Coronary artery (tissue), 2 donors: ENCODE data around the gene TMEM117.

Experiments
- DNase-seq: peaks from one replicate; pipeline ENCODE4 v3.0.0-alpha.2; 2017; ENCODE audit warnings: low spot score
- H3K27ac ChIP-seq, 2 donors: fragments of 200-600 bp; sonication (generic); one replicate each; pipeline ENCODE4 v1.5.1; 2016 to 2019
- H3K4me3 ChIP-seq: fragments of 200-600 bp; sonication (generic); 2 replicates; pipeline ENCODE4 v1.5.1; 2016; ENCODE audit warnings: mild to moderate bottlenecking, moderate library complexity
- TF ChIP-seq, protein P1 (sequence below): fragments of 200-600 bp; sonication (generic); IDR thresholded peaks from one replicate; pipeline ENCODE4 v1.5.1; 2019; ENCODE audit warnings: antibody characterized with exemption

The TMEM117 gene

DNA sequence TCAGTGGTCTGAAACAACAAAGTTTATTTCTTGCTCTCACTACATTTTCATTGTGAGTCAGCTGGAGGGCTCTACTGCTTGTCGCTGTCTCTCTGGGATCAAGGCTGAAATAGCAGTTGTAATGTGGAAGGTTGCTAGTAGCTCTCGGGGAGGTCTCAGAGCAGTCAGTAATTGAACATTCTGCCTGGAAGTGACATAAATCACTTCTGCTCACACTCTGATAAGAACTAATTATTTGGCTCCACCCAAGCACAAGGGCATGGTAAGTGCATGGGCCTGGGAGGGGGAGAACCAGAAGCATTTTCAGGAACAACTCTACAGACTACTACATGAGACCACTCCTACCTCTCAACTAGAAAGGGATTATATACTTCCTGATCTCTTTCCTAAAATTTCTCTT lies 128.2 kb downstream of the TMEM117 start:
- no peak for DNase-seq
- Histone ChIP-seq H3K27ac (no peak overlapping the region), H3K4me3 (no peak overlapping the region)
- TF ChIP-seq, protein P1, sequence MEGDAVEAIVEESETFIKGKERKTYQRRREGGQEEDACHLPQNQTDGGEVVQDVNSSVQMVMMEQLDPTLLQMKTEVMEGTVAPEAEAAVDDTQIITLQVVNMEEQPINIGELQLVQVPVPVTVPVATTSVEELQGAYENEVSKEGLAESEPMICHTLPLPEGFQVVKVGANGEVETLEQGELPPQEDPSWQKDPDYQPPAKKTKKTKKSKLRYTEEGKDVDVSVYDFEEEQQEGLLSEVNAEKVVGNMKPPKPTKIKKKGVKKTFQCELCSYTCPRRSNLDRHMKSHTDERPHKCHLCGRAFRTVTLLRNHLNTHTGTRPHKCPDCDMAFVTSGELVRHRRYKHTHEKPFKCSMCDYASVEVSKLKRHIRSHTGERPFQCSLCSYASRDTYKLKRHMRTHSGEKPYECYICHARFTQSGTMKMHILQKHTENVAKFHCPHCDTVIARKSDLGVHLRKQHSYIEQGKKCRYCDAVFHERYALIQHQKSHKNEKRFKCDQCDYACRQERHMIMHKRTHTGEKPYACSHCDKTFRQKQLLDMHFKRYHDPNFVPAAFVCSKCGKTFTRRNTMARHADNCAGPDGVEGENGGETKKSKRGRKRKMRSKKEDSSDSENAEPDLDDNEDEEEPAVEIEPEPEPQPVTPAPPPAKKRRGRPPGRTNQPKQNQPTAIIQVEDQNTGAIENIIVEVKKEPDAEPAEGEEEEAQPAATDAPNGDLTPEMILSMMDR, result no peak

DNA sequence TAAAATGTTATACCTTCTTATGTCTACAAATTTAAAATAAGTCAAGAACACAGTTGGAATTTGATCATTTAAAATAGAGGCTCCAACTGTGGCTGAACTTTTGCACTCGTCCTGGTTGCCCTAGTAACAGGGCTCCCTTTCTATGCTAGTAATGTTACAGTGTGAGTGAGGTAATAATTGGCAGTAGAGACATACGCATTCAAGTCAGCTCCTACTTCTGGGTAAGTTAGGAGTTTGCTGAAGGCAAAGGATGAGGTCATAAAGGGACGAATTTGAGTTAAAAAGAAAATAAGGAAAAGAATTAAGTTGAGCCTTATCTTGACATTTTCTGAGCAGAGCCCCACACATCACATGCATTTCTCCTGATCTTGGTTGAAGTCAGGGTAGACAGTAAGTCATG lies 129.1 kb downstream of the TMEM117 start:
- TF ChIP-seq, protein P1, result no peak
- DNase-seq, result no peak
- Histone ChIP-seq H3K4me3 (no peak overlapping the region), H3K27ac (no peak overlapping the region)

DNA sequence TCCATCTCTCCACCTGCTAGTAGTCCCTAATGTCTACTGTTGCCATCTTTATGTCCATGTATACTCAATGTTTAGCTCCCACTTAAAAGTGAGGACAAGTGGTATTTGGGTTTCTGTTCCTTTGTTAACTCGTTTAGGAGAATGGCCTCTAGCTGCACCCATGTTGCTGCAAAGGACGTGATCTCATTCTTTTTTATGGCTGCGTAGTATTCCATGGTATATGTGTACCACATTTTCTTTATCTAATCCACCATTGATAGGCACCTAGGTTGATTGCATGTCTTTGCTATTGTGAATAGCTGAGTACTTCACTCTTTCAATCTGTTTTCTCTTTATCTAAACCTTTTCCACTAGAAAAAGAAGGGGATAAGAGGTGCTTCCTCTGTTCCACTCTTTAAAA lies 130.0 kb downstream of the TMEM117 start:
- H3K4me3 ChIP-seq, result no peak overlapping the region
- no peak for DNase-seq
- TF ChIP-seq, protein P1, result no peak
- H3K27ac ChIP-seq, result no peak overlapping the region

GRCh38 chr12:43968736-43969135 lies 132.9 kb downstream of the TMEM117 start:
- Histone ChIP-seq H3K4me3 (no peak overlapping the region), H3K27ac (no peak overlapping the region)
- DNase-seq, result no peak
- TF ChIP-seq, protein P1, result no peak

DNA sequence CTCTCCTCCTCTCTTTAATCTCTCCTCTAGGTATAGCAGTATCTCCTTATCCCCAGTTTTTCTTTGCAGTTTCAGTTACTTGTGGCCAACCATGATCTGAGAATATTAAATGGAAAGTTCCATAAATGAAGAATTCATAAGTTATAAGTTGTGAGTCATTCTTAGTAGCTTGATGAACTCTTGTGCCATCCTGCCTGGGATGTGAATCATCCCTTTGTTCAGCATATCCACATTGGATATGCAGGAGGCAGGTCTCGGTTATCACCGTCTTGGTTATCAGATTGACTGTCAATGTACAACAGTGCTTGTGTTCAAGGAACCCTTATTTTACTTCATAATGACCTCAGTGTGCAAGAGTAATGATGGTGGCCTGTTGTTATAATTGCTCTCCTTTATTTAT lies 134.0 kb downstream of the TMEM117 start:
- no peak overlapping the region for H3K4me3 ChIP-seq

GRCh38 chr12:43973385-43973784 lies 137.5 kb downstream of the TMEM117 start:
- no peak overlapping the region for H3K27ac ChIP-seq
- DNase-seq, result no peak
- no peak overlapping the region for H3K4me3 ChIP-seq
- TF ChIP-seq, protein P1, result no peak

More for the DNA sequence above, 134.0 kb downstream of the TMEM117 start:
- DNase-seq, result no peak
- H3K27ac ChIP-seq, result no peak overlapping the region
- TF ChIP-seq, protein P1, result no peak

DNA sequence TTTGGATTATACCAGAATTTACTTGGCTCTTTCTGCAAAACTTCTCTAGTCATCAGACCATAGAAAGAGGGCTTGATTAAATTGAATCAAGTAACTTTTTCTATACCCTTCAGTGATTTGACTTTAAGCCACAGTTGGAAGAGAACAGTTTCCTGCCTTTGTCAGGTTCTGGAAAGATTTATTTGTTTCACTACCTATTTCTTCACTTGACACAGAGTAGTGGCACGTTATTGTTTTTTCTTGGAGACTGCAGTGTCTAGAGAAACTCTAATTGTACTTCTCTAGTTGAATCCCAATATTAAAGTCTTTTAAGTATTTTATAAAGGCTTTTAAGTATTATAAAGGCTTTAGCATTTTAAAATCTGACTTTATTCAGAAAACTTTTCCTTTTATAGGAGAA lies 138.1 kb downstream of the TMEM117 start:
- no peak overlapping the region for H3K4me3 ChIP-seq
- no peak for DNase-seq
- TF ChIP-seq, protein P1, result no peak
- H3K27ac ChIP-seq, result no peak overlapping the region
